Dermis blood vessel endothelial cell (primary cell): ENCODE results near the gene POTEM. TPM values are rescaled to one million over a fixed set of nuclear protein-coding genes. Genes with fewer than 3 reads are reported as not detected.
"Not testable (repeated sequence)": the region's sequence is repeated elsewhere in the genome, so short reads cannot be mapped to it uniquely, and the experiment has no call there.

Experiments
- DNase-seq: peaks from one replicate; pipeline ENCODE4 v3.0.0; 2010
- total RNA-seq: library from RNA; depleted of rRNA; stranded (reverse); fragments of >200 nt; gene quantifications from 2 replicates; pipeline ENCODE4 v1.2.3, GENCODE V29; 2014

POTEM gene
- not detected in 2 replicates for total RNA-seq

GRCh38 chr14:18967134-18967533 is at the start of gene POTEM:
Gene POTEM (plus strand): TSS chr14:18967434. CDS start chr14:18967486, 52 bp downstream.
- DNase-seq = not testable (repeated sequence)

GRCh38 chr14:18918345-18918744 is 48.9 kb upstream of the POTEM start:
- DNase-seq = not testable (repeated sequence)

DNA sequence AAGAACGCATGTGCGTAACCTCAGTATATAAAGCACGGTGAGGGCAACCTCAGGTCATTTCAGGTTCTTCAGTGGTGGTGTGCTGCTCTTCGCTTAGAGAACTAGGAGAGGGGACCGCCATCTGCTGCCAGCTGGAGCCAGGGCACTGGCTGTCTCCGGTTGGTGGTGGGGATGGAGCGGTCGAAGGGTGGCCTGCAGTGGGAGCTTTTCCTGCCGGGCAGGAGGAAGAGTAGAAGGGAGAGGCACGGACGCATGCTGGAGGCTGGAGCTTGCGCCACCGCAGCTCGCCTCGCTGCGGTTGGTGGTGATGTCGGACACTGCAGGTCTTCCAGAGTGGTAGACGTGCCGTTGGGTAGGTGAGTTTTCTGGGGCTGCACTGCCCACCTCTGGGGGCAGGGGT is 47.2 kb upstream of the POTEM start:
- not testable (repeated sequence) for DNase-seq

DNA sequence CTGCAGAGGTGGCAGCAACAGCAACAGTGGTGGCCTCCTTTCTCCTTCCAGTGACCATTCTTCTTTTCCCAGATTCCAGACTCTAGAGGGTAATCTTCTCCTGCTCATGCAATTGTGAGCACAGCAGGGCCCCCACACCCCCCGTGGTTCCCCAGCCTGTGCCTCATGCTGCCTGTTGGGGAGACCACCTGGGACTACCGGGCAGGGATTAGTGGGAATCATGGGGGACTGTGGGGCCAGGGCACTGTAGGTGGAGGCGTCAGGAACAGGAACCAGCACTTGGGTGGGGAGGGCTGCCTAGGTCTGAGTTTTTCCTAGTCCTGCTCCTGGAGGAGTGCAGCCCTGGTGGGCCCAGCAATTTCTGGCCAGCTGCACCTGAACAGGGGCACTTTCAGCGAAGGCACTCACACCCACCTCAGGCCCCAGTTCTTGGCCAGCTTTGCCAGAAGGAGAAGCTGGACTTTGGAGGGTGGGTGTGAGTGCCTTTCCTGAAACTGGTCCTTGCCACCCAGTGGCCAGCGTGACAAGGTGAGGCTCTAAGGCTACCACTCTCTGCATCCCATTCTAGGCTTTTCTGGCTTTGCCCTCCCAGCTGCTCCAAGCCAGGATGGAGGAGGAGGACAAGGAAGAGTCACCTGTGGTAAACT is 46.1 kb upstream of the POTEM start:
- not testable (repeated sequence) for DNase-seq

DNA sequence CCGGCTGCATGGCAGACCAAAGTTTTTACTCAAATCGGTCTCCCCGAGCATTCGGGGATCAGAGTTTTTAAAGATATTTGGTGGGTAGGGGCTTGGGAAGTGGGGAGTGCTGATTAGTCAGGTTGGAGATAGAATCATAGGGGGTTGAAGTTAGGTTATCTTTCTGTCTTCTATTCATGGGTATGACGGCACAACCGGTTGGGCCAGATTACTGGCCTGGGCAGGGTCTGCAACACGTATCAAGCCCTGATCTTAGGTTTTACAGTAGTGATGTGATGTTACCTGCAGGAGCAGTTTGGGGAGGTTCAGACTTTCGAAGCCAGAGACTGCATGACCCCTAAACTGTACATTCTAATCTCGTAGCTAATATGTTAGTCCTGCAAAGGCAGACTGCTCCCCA is 30.4 kb upstream of the POTEM start:
- not testable (repeated sequence) for DNase-seq

DNA sequence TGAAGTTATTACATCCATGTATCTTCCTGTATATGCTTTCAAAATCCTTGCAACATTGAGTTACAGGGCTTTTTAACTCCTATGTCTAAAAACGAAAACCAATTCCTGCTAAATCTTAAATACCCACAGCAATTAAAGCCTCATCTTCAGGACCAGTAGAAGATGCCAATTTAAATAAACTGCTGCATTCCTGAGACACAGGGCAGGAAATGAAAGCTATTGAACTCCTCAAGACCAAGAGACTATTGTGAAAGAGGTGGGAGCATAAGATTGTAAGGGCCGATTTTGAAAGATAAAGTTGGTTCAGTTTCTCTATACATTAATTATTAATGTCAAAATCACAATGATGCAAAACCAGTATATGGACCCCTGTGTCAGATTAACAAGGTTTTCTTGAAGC is 28.5 kb upstream of the POTEM start:
- DNase-seq = not testable (repeated sequence)

DNA sequence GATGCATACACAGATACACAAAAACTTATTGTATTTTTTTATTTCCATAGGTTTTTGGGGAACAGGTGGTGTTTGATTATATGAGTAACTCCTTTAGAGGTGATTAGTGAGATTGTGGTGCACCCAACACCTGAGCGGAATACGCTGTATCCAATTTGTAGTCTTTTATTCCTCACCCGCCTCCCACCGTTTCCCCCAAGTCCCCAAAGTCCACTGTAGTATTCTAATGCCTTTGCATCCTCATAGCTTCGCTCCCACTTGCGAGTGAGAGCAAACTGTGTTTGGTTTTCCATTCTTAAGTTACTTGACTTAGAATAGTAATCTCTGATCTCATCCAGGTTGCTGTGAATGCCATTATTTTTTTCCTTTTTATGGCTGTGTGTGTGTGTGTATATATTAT is 17.3 kb upstream of the POTEM start:
- not testable (repeated sequence) for DNase-seq

DNA sequence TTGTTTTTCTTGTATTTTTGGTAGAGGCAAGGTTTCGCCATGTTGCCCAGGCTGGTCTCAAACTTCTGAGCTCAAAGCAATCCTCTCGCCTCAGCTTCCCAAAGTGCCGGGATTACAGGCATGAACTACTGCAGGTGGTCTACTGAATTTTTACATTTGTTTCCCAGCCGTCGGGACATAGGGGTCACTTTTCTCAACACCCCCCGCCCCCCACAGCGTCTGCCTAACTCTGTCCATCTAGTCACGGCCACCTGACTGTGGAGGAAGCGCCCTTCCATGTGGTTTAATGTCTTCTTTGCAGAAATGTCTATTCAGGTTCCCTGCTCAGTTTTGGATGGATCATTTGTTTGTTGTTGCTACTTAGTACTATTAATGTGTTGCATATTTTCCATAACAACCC is 14.1 kb upstream of the POTEM start:
- DNase-seq = not testable (repeated sequence)

DNA sequence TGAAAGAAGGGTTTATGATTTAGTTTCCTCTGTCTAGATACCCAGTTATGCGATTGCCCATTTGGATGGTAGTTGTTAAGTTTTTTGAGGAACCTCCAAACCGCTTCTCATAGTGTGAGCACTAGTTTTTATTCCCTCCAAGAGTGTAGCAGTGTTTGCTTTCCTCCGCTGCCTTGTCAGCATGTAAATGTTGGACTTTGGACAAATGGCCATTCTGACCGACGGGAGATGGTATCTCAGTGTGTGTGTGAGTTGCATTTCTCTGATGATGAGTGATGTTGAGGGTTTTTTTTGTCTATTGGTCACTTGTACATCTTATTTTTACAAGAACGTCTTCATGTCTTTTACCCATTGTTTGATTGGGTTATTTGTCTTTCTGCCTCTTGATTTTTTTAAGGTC is 11.4 kb upstream of the POTEM start:
- DNase-seq = not testable (repeated sequence)

GRCh38 chr14:18961576-18961975 is 5.7 kb upstream of the POTEM start:
- not testable (repeated sequence) for DNase-seq

GRCh38 chr14:18962143-18962542 is 5.1 kb upstream of the POTEM start:
- not testable (repeated sequence) for DNase-seq

GRCh38 chr14:18963276-18963675 is 4.0 kb upstream of the POTEM start:
- DNase-seq = not testable (repeated sequence)

- not testable (repeated sequence) for DNase-seq
These were observed 2.4 kb upstream of the POTEM start for GRCh38 chr14:18964878-18965277.

DNA sequence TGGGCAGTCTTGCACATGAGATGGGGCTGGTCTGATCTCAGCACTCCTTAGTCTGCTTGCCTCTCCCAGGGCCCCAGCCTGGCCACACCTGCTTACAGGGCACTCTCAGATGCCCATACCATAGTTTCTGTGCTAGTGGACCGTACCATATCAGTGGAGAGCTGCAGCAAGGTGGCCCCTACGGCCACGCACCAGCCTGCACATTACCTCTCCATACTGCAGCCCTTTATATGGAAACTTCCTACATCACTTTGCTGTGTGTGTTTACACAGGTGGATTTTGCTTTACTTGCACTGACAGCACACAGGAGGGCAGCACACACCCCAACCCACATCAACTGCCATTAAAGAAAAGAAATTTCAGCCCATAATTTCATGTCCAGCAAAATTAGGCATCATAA is 35.3 kb downstream of the POTEM start:
- not testable (repeated sequence) for DNase-seq

- DNase-seq = not testable (repeated sequence)
These were observed 39.3 kb downstream of the POTEM start for GRCh38 chr14:19006490-19006889.

DNA sequence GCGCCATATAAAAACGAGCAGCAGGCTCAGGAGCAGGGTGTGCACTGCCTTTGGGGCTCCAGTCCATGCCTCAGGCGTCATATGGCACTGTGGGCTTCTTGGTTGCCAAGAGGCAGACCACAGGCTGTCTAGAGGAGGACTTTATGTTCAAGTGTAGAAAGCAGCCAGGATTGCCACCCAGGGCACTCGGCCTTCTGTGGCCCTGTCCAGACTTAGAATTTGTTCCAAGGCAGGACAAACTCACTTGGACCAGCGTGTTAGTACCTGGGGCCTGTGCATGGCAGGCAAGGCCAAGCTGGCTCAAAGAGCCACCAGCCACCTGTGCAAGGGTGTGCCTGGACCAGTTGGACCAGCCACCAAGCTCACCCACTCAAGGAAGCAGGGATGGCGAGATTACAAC is 40.4 kb downstream of the POTEM start:
- DNase-seq = not testable (repeated sequence)

DNA sequence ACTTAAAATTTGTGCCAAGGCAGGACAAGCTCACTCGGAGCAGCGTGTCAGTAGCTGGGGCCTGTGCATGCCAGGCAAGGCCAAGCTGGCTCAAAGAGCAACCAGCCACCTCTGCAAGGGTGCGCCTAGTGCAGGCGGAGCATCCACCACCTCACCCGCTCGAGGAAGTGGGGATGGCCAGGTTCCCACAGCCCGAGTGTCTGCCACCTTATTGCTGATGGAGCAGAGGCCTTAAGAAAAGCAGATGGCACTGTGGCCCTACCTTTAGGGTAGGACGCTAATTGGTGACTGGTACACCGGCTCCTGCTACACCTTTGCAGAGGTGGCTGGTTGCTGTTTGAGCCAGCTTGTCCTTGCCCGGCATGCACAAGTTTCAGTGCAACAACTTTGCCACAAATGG is 43.8 kb downstream of the POTEM start:
- not testable (repeated sequence) for DNase-seq

DNA sequence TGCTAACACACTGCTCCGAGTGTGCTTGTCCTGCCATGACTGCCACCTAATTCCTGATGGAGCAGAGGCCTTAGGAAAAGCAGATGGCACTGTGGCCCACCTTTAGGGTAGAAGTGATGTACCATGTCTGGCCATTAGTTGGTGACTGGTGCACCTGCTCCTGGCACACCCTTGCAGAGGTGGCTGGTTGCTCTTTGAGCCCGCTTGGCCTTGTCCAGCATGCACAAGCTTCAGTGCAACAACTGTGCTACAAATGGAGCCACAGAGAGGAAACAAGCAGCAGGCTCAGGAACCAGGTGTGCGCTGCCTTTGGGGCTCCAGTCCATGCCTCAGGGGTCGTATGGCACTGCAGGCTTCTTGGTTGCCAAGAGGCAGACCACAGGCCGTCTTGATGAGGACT is 44.5 kb downstream of the POTEM start:
- not testable (repeated sequence) for DNase-seq

DNA sequence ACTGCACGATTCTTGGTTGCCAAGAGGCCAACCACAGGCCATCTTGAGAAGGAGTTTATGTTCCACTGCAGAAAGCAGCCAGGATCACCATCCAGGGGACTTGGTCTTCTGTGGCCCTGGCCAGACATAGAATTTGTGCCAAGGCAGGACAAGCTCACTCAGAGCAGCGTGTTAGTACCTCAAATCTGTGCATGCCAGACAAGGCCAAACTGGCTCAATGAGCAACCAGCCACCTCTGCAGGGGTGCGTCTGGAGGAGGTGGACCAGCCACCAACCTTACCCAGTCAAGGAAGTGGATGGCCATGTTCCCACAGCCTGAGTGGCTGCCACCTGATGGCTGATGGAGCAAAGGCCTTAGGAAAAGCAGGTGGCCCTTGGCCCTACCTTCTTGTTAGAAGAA is 48.0 kb downstream of the POTEM start:
- not testable (repeated sequence) for DNase-seq

GRCh38 chr14:19025080-19025589 is 57.9 kb downstream of the POTEM start:
- not testable (repeated sequence) for DNase-seq

GRCh38 chr14:19026649-19027351 is 59.6 kb downstream of the POTEM start:
- not testable (repeated sequence) for DNase-seq

- DNase-seq = not testable (repeated sequence)
These were observed 60.7 kb downstream of the POTEM start for GRCh38 chr14:19027895-19028294.

DNA sequence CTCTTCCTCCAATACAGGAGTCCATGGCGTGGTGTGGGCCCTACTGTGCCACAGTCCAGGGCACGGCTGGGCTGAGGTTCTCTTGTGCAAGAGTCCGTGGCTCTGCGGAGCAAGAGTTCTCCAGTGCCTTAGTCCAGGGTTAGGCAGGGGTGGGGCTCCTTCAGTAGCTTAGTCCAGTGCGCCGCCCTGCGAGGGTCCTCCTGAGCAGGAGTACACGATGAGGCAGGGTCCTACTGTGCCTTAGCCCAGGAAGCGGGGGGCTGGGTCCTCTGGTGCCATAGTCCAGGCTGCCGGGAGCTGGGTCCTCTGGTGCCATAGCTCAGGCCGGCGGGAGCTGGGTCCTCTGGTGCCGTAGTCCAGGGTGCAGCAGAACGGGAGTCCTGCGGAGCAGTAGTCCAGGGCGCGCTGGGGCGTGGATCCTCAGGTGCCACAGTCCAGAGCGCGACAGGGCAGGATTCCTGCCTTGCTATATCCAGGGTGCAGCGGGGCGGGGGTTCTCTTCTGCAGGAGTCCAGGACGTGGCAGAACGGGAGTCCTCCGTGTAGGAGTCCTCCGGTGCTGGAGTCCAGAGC is 69.7 kb downstream of the POTEM start:
- DNase-seq = not testable (repeated sequence)
